Fibroblast of lung (primary cell): ENCODE results near the gene SLC7A5.
"Not testable (repeated sequence)": the region's sequence is repeated elsewhere in the genome, so short reads cannot be mapped to it uniquely, and the experiment has no call there.

ENCODE experiments used
- CTCF ChIP-seq, 2 donors: IDR thresholded peaks in 1 of 2; conservative IDR thresholded peaks in 1 of 2; 1 replicate in 1 of 2; 2 replicates in 1 of 2; pipeline ENCODE4 v1.5.1; 2011 to 2012; ENCODE audit warnings: low read length in 2 of 2, control low read depth in 1 of 2, inconsistent platforms in 1 of 2, low read depth in 1 of 2, mild to moderate bottlenecking in 1 of 2
- EZH2 ChIP-seq: IDR thresholded peaks from 2 replicates; pipeline ENCODE4 v1.5.1; 2012; ENCODE audit warnings: low read length, control low read depth, mild to moderate bottlenecking; ENCODE audit errors: missing control alignments

- not testable (repeated sequence) for TF ChIP-seq CTCF (conservative IDR thresholded peaks at IDR 0.05 in 1 of 2, IDR thresholded peaks at IDR 0.05 in 1 of 2; ENCODE audit: low read depth in 1 of 2, low read length in 2 of 2); EZH2
Measured at GRCh38 chr16:87896176-87896890, 27.0 kb upstream of the SLC7A5 start.
